Activated CD4-positive, CD25-positive, alpha-beta regulatory T cell treated with anti-CD3 and anti-CD28 coated beads, Interleukin-2, amount 50 U/mL, for 16 hours (primary cell): ENCODE results near the gene NOL4L.

Experiments
- DNase-seq: peaks from one replicate; pipeline ENCODE4 v3.0.0-alpha.2; 2020; ENCODE audit warnings: low read depth, low spot score

NOL4L gene

DNA sequence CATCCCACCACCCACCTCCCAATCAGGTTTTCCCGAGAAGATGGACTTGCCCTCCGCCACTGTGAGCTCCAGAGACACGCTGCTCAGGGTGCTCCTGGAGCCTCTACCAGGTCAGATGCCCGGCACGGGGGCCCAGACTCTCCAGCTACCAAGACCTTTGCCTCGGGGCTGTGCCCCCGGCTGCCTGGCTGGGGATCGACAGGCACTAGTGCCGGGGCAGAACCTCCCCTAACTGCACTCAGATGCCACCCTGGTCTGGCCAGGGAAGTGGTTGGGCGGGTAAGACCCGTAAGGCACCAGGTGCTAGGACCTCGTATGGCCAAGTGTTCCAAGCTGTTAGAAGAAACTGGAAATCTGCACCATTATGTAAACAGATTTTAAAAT is 126.3 kb downstream of the NOL4L start:
- DNase-seq = no peak

DNA sequence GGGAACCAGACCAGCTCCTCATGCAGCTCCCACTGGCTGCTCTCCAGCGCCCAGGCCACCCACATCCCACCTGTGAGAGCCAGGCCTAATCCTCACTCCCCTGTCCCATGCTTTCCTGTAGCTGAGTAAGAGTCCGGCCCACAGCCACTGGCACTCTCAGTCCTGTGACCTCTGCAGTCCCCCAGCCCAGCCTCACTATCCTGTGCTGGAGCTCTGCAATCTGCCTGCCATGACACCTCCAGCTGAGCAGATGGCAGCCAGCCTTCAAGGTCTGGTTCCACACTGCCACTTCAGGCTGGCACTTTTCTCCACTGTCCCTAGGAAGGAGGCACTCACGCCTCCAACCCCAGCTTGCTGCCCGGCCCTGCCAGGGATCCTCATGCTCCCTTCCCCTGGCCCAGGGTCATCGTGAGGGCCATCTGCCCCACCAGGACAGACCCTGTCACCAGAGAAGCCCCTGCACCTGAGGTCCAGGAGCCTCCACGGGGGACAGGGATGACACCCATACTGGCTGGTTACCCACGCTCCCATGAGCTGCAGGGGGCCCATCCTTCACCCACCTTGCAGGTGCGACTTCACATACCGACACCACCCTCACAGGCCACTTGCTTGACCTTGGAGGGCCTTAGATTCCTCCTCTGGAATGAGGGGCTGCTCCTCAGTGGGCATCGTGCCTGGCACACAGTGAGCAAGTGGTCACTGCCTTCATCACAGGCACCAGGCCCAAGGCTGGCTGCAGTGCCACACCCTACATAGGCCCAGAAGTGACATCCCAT is 126.9 kb downstream of the NOL4L start:
- DNase-seq = no peak

GRCh38 chr20:32457479-32457986 is 127.6 kb downstream of the NOL4L start:
- no peak for DNase-seq

- DNase-seq = no peak
Measured at GRCh38 chr20:32456869-32457478, 128.2 kb downstream of the NOL4L start.

DNA sequence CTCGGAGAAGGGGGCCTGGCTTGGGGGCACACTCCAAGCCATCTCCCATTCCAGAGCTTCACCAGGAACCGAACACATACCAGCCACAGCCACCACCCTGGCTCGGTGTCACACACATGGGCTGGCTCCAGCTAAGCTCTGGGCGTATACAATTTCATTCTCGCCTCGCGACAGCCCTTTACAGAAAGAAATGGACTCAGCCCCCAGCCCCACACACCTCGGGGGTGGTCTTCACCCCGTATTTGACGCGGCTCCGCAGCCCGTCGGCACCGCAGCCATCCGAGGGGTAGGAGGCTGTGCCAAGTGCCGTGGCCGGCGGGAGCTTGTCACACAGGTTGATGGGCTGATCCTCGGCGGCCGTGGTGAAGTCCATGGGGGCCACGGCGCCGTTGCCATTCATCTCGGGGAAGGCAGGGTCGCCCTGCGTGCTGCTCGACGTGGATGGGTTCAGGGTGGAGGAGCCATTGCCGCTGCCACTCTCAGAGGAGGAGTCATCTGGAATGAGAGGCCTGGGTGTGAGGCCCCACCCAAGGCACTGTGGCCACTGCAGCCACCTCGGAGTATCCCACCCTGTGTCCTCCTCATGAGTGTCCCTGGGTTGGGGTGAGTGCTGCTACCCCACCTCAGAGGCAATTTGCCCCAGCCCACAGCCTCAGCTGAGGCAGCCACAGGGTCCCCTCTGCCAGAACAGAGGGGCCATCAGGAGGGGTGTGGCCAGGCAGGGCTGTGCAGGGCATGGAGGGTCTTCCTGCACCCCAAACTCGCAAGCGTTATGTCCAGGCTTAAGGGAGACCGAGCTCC is 129.0 kb downstream of the NOL4L start:
- no peak for DNase-seq

- DNase-seq = no peak
Measured at GRCh38 chr20:32455171-32455900, 129.8 kb downstream of the NOL4L start.

DNA sequence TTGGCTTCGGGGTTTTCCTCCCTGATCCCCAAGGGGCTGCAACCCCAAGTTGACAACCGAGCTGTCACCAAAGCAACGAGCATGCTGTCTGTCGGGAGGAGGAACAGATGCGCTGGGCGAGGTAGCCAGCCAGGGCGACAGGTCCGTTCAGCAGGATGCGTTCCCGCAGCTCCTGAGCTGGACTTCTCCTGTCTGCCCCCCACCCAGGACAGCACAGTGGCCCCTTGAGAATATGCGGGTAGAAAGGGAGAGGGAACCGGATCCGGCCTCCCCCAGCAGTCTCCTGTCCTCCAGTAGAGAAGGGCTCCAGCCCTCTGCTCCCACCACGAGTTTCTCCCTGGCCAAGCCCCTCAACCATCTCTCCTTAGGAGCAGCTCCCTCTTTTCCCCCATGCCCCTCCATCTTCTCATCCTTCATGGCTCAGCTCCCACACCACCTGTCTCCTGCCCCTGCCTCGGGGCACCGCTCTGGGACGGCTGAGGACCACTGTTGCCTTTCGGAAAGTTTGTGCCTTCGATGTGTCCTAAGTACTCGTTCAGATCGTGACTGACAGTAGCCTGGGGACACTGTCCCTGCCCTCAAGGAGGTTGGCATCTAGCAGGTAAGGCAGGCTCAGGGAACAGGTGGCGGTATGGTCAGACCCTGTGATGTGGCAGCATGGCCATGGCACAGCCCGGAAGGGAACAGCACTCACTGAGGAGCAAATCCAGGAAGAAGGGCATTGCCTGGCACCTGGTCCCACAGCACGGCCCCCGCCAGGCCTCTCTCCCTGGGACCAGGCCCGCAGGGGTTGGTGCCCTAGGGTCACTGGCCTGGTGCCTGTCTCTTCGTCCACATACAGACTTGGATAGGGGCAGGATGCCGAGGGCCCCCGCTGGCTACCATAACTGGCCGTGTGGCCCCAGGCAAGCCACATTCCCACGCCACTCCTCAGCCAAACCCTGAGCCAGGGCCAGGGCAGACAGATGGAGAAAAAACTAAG is 130.7 kb downstream of the NOL4L start:
- no peak for DNase-seq

- no peak for DNase-seq
Measured at GRCh38 chr20:32453467-32454163, 131.5 kb downstream of the NOL4L start.

DNA sequence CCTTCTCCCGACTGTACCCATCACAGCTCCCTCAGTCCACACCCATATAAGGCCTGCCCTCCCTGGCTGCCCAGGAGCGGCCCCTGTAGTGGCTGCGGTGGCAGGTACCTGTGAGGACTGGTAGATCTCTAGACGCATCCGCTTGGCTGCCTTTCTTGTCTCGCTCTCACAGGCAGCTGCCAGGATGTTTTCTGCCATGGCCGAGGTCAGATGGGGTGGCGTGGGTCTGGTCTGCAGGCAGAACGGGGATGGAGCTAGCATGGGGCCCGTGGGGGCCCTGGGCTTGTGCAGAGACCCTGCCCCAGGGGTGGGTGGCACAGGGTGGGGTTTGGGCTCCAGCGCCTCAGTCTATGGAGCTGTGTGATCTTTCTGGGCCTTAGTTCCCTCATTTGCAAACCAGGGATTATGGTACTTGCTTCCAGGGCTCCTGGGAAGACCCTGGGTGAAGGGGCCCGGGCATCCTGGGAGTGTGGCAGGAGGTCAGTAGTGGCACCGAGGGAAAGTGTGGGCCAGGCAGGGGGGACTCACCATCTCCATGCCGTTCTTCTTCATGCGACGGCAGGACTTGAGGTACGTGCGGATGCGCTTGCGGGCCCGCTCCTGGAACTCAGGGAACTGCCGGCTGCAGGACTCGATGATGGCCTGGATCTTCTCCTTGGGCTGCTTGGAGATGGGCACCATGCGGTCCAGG is 132.2 kb downstream of the NOL4L start:
- no peak for DNase-seq

DNA sequence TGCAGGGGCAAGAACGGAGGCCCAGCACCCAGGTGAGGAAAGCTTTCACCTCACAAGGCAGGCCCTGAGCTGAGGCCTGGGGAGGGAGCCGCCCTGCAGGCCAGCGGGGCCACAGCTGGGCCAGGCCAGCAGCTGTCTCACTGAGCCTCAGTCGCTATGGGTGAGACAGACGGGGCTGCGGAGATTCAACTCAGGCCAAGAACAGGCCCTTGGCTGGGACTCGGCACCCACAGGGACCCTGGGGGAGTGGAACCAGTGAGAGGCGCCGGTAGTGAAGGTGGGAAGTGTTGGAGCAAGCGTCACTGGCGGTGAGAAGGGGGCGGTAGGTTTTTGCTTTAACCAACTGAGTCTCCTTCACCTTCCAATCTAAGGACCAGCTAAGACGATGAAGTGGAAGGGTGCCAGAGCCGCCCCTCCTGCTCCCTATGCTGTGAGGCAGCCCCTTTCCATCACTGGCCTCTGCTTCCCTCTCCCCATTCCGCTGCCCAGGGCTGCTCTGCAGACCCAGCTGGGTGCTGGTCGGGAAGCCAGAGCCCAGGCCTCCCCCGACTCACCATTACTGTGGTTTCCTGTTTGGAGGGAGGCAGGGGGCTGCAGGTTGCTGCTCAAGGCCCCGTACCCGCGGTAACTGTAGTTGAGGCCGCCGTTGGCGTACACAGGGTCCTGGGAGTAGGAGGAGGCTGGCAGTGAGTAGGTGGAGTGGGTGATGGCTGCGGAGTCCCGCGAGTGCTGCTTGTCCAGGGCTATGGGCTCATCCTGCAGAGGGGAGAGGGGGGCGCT is 133.3 kb downstream of the NOL4L start:
- no peak for DNase-seq

- no peak for DNase-seq
Measured at GRCh38 chr20:32451340-32451681, 133.8 kb downstream of the NOL4L start.

- no peak for DNase-seq
Measured at GRCh38 chr20:32450484-32451061, 134.6 kb downstream of the NOL4L start.

GRCh38 chr20:32449890-32450401 is 135.2 kb downstream of the NOL4L start:
- DNase-seq = no peak

DNA sequence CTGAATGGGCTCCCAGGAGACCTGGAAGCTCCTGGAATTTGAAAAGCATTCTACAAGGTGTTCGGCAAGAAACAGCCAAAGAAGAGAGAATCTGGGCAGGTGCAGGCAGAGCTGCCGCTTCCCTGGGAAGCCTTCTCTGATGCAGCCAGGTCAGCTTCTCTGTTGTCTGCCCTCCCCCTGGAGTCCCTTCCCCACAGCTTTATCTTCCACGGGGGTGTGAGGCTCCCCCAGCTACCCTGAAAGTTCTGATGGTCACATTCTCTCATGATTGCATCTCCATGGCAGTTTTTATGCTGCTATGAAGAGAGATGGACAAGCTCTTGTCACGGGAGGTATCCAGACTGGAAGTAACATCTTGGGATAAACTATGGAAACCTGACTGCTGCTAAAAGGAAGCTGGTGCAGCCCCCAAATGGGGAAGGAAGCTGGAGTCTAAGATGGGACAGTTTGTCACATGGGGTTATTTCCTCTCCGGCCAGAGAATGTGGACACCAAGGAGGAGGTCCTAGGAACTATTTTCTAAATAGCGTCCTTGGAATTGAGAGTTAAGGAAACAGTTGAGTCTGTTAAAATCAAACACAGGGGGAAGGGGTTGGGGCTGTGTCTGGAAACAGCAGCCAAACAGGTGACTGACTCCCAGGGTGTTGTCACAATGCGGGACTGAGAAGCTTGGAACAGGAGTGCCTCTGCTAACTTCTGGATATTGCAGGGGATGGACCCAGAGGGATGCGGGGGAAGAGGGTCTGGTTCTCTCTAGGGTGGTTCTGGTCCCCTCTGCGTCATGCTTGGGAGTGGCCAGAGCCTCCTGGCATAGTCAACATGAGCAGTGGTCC is 135.9 kb downstream of the NOL4L start:
- DNase-seq = no peak

- no peak for DNase-seq
Measured at GRCh38 chr20:32448306-32449056, 136.7 kb downstream of the NOL4L start.
